Stimulated activated CD4-positive, alpha-beta T cell treated with anti-CD3 and anti-CD28 coated beads, Interleukin-15, amount 100 ng/mL, for 1 hour (primary cell): ENCODE measurements around the gene KCNJ8.

ENCODE experiments used
- DNase-seq, 2 donors: peaks; one replicate each; pipeline ENCODE4 v3.0.0-alpha.2; 2020; ENCODE audit warnings: low read depth in 1 of 2, low spot score in 1 of 2

Gene KCNJ8

GRCh38 chr12:21715386-21715785, 59.1 kb downstream of the KCNJ8 start:
- no peak for DNase-seq
